ENCODE data around the gene DNAJC15.

- no peak for TF ChIP-seq EZH2 (IDR thresholded peaks at IDR 0.05; ENCODE audit: borderline replicate concordance, low read depth, low read length, poor library complexity, severe bottlenecking)
- TF ChIP-seq CTCF (conservative IDR thresholded peaks at IDR 0.05; ENCODE audit: low read depth, low read length) = no peak
These were observed 90.2 kb downstream of the DNAJC15 start for GRCh38 chr13:43113603-43114002.

Measured in A673 (cell line).